A549 (cell line): ENCODE measurements around the gene IRGQ. TPM values are rescaled to one million over a fixed set of nuclear protein-coding genes. Genes with fewer than 3 reads are reported as not detected.

ENCODE experiments used
- ATAC-seq, 2 experiments: fragments of 200-7000 bp in 1 of 2; fragments of >200 bp in 1 of 2; cut with Nextera tagmentation in 1 of 2; cut with Tn5 transposase in 1 of 2; 3 replicates each; pipeline versions ENCODE4 v1.8.0 to v1.9.1; 2018 to 2020; ENCODE audit warnings: mild to moderate bottlenecking in 1 of 2, moderate library complexity in 1 of 2
- CTCF ChIA-PET: fragments of 300-600 bp; sonication (Branson Sonifier 250); formaldehyde crosslinking; extraction: SDS; loops from one replicate; lab custom pipeline; 2021; ENCODE audit warnings: antibody characterized with exemption, inconsistent platforms; lab: Yijun Ruan, JAX
- POLR2A ChIA-PET: fragments of 350-600 bp; formaldehyde crosslinking; extraction: SDS; loops from one replicate; lab custom pipeline; 2021; ENCODE audit warnings: antibody characterized with exemption, inconsistent platforms; lab: Yijun Ruan, JAX
- DNase-seq, 2 experiments: peaks; one replicate each; pipeline versions ENCODE4 v3.0.0 to v3.0.0-alpha.2; 2011 to 2016; ENCODE audit warnings: low read depth in 1 of 2, low spot score in 1 of 2
- FAIRE-seq: peaks from 2 replicates; lab custom pipeline; 2011; peaks lifted over from hg19 to GRCh38; lab: Jason Lieb, UNC
- H3K27ac ChIP-seq, 2 experiments: fragments of >200 bp; sonication (Bioruptor Twin); formaldehyde crosslinking; 3 replicates each; pipeline ENCODE4 v1.5.1; 2016 to 2017
- H3K4me1 ChIP-seq: fragments of >200 bp; sonication (Bioruptor Twin); formaldehyde crosslinking; 3 replicates; pipeline ENCODE4 v1.6.1; 2016
- H3K4me2 ChIP-seq: fragments of >200 bp; sonication (Bioruptor Twin); formaldehyde crosslinking; 3 replicates; pipeline ENCODE4 v1.6.1; 2016
- H3K4me3 ChIP-seq: fragments of >200 bp; sonication (Bioruptor Twin); formaldehyde crosslinking; 3 replicates; pipeline ENCODE4 v1.5.1; 2016
- H3K9me3 ChIP-seq: fragments of >200 bp; sonication (Bioruptor Twin); formaldehyde crosslinking; 3 replicates; pipeline ENCODE4 v1.6.1; 2016
- BHLHE40 ChIP-seq: IDR thresholded peaks from 2 replicates; pipeline ENCODE4 v1.6.1; 2012; ENCODE audit warnings: low read depth, low read length, inconsistent platforms
- CEBPB ChIP-seq, 2 experiments: fragments of >200 bp in 1 of 2; sonication (Bioruptor Twin) in 1 of 2; formaldehyde crosslinking in 1 of 2; IDR thresholded peaks; 2 replicates each; pipeline ENCODE4 v1.6.1; 2012 to 2016
- CTCF ChIP-seq: fragments of >200 bp; sonication (Bioruptor Twin); formaldehyde crosslinking; IDR thresholded peaks from 3 replicates; pipeline ENCODE4 v1.5.1; 2016
- EHF ChIP-seq: fragments of 250-450 bp; sonication (Bioruptor Pico); IDR thresholded peaks from 2 replicates; pipeline ENCODE4 v1.5.0; 2020; ENCODE audit warnings: mild to moderate bottlenecking
- ESRRA ChIP-seq: fragments of 150-350 bp; IDR thresholded peaks from 2 replicates; pipeline ENCODE4 v1.6.1; 2014; ENCODE audit warnings: mild to moderate bottlenecking, low read length, borderline replicate concordance
- HOXB13 ChIP-seq: fragments of 250-450 bp; sonication (Bioruptor Pico); IDR thresholded peaks from 2 replicates; pipeline ENCODE4 v1.5.0; 2020; ENCODE audit warnings: low read depth, mild to moderate bottlenecking, moderate library complexity
- JUNB ChIP-seq: fragments of >200 bp; sonication (Bioruptor Twin); formaldehyde crosslinking; IDR thresholded peaks from 2 replicates; pipeline ENCODE4 v1.6.1; 2016
- KDM5A ChIP-seq: fragments of 200-600 bp; sonication (generic); IDR thresholded peaks from 2 replicates; pipeline ENCODE4 v1.6.1; 2016; ENCODE audit warnings: antibody characterized with exemption, mild to moderate bottlenecking
- MAFK ChIP-seq: fragments of 450-650 bp; IDR thresholded peaks from 2 replicates; pipeline ENCODE4 v1.6.1; 2014; ENCODE audit not compliant: partially characterized antibody
- MYC ChIP-seq: IDR thresholded peaks from 2 replicates; pipeline ENCODE4 v1.6.1; 2012; ENCODE audit warnings: mild to moderate bottlenecking, inconsistent platforms, low read length, improper control_type of control experiment, borderline replicate concordance
- NFE2L2 ChIP-seq: fragments of 150-350 bp; conservative IDR thresholded peaks from 2 replicates; pipeline ENCODE4 v1.6.1; 2014; ENCODE audit warnings: low read length
- NR3C1 ChIP-seq: fragments of >200 bp; sonication (Bioruptor Twin); formaldehyde crosslinking; IDR thresholded peaks from 3 replicates; pipeline ENCODE4 v1.6.1; 2017
- PHF8 ChIP-seq: fragments of 200-600 bp; sonication (generic); IDR thresholded peaks from 2 replicates; pipeline ENCODE4 v1.6.1; 2016; ENCODE audit warnings: low read depth, mild to moderate bottlenecking, antibody characterized with exemption, moderate library complexity, borderline replicate concordance
- RAD21 ChIP-seq, 2 experiments: fragments of >200 bp in 1 of 2; sonication (Bioruptor Twin) in 1 of 2; formaldehyde crosslinking in 1 of 2; IDR thresholded peaks in 1 of 2; conservative IDR thresholded peaks in 1 of 2; 2 replicates in 1 of 2; 3 replicates in 1 of 2; pipeline ENCODE4 v1.6.1; 2012 to 2018; ENCODE audit warnings: inconsistent platforms in 1 of 2
- RCOR1 ChIP-seq: fragments of 150-350 bp; IDR thresholded peaks from 2 replicates; pipeline ENCODE4 v1.6.1; 2014; ENCODE audit warnings: antibody characterized with exemption, low read length, low read depth
- RFX5 ChIP-seq: fragments of 450-650 bp; IDR thresholded peaks from 2 replicates; pipeline ENCODE4 v1.7.1; 2014; ENCODE audit warnings: antibody characterized with exemption, mild to moderate bottlenecking, moderate library complexity
- SMC3 ChIP-seq: fragments of >200 bp; sonication (Bioruptor Twin); formaldehyde crosslinking; IDR thresholded peaks from 3 replicates; pipeline ENCODE4 v1.6.1; 2018; ENCODE audit warnings: inconsistent platforms
- TFCP2L1 ChIP-seq: fragments of 250-450 bp; sonication (Bioruptor Pico); IDR thresholded peaks from 2 replicates; pipeline ENCODE4 v1.5.0; 2021; ENCODE audit warnings: mild to moderate bottlenecking
- ZFP36 ChIP-seq: fragments of 450-650 bp; IDR thresholded peaks from 2 replicates; pipeline ENCODE4 v1.6.1; 2014; ENCODE audit warnings: borderline replicate concordance; ENCODE audit not compliant: partially characterized antibody
- WGBS: methylation state at CpG from one replicate; pipeline ENCODE4 v1.1.6; 2017; ENCODE audit errors: missing lambda C conversion rate; 5-methylcytosine and 5-hydroxymethylcytosine counted together
- polyA plus RNA-seq, 4 experiments: library from polyadenylated mRNA; depleted of rRNA in 3 of 4; stranded (reverse); fragments of >200 nt; fragmentation: RNase III in 1 of 4; extraction: RNeasy Plus Mini Kit Qiagen cat#74134 plus additional on column Dnase treatment in 1 of 4; gene quantifications; 2 replicates in 3 of 4; 3 replicates in 1 of 4; pipeline ENCODE4 v1.2.3, GENCODE V29; 2011 to 2017
- TF ChIP-seq, protein P1 (sequence below): fragments of >200 bp; sonication (Bioruptor Twin); formaldehyde crosslinking; IDR thresholded peaks from 2 replicates; pipeline ENCODE4 v1.6.1; 2016
- TF ChIP-seq, protein P2 (sequence below): IDR thresholded peaks from 2 replicates; pipeline ENCODE4 v1.6.1; 2012

The IRGQ gene
- polyA plus RNA-seq, 2 of the 4 experiments (the other 2 are of a cell fraction) = 6.5 to 10.0 TPM

GRCh38 chr19:43622070-43622469 lies 26.1 kb upstream of the IRGQ start:
- CTCF ChIA-PET = interaction anchor here (0.6 to 1.1 kb wide), 2 partner anchors 30 to 41 kb away, joined by 3 to 5 read pairs; no protein-coding TSS in a partner anchor
- POLR2A ChIA-PET = no interaction called here
- Histone ChIP-seq H3K9me3 (no peaks in the 10 kb centered on the region), H3K27ac (no peak overlapping the region), H3K4me3 (no peak overlapping the region), H3K4me1 (peaks cover 12% of the 10 kb centered on the region), H3K4me2 (no peak overlapping the region)
- ATAC-seq (no peak), DNase-seq (no peak), FAIRE-seq (no peak)
- TF ChIP-seq SMC3 (no peak), RCOR1 (no peak), CTCF (no peak), ZFP36 (no peak), RFX5 (no peak), RAD21 (conservative IDR thresholded peaks at IDR 0.05 in 1 of 2, IDR thresholded peaks at IDR 0.05 in 1 of 2) (no peak), MYC (no peak)
- 73% methylated on average over 4 of the region's 4 CpGs for WGBS

DNA sequence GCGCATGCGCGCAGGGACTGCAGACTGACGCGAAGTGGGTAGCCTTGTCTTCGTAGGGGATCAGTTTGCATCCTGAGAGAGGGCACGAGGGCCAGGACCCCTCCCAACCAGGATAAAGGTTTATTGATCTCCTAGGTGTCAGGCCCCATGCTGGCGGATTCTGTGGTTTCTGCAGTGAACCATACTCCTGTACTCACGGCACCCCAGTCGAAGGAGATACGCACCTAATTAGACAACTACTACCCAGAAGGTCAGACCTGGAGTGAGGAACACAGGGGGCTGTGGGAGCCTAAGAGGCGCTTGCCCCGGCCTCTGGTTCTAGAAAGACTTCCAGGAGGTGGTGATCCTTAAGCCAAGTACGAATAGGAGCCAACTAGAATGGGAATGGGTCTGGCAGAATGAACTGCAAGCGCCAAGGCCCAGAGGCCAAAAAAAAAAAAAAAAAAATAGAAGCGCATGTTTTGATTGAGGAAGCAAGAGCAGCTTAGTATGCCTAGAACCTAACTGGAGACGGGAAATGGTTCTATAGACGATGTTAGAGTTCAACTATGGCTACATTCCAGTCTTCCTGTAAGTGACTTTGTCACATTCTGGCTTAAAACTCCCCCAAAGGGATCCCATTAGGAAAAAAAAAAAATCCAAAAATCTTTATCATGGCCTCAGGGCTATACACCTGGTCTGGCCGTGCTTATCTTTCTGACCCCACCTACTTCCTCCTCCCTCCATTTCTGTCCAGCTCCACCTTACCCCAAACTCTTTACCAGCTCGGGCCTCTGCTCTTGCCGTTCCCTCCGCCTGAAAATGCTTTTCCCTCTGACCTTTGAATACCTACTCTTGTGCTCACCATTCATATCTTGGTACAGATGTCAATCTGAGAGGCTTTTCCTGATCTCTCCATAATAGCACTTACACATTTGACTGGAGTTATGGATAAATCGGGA lies 24.4 kb upstream of the IRGQ start:
- FAIRE-seq (no peak), ATAC-seq (no peak), DNase-seq (no peak)
- no peaks in the 10 kb centered on the region for H3K9me3 ChIP-seq
- 87% methylated on average over 23 of the region's 23 CpGs for WGBS
- H3K4me1 ChIP-seq = peaks cover 12% of the 10 kb centered on the region
- ChIA-PET POLR2A (interaction anchor here (0.6 to 1.1 kb wide), 3 partner anchors 38 to 52 kb away, joined by 3 to 4 read pairs (median 4); no protein-coding TSS in a partner anchor), CTCF (no interaction called here)
- peak overlapping the region; percentile 86 to 94 for H3K27ac ChIP-seq
- peak overlapping the region; percentile 65 for H3K4me3 ChIP-seq
- TF ChIP-seq KDM5A (no peak), CEBPB (IDR thresholded peaks at IDR 0.05) (no peak), PHF8 (no peak), ESRRA (no peak), JUNB (no peak), TFCP2L1 (CRISPR knock-in tag) (no peak), EHF (CRISPR knock-in tag) (no peak), HOXB13 (no peak), BHLHE40 (no peak), MAFK (no peak), NFE2L2 (no peak), CTCF (no peak), NR3C1 (no peak)
- TF ChIP-seq, protein P1, sequence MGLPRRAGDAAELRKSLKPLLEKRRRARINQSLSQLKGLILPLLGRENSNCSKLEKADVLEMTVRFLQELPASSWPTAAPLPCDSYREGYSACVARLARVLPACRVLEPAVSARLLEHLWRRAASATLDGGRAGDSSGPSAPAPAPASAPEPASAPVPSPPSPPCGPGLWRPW = no peak
- TF ChIP-seq, protein P2, sequence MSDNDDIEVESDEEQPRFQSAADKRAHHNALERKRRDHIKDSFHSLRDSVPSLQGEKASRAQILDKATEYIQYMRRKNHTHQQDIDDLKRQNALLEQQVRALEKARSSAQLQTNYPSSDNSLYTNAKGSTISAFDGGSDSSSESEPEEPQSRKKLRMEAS = no peak
- H3K4me2 ChIP-seq = peak overlapping the region; percentile 92
